NCI-H2171 (cell line): Measurements from ENCODE around the gene RRP8.

Experiments
- DNase-seq: peaks from one replicate; lab custom pipeline; 2025; lab: John Stamatoyannopoulos, UW

Gene RRP8

DNA sequence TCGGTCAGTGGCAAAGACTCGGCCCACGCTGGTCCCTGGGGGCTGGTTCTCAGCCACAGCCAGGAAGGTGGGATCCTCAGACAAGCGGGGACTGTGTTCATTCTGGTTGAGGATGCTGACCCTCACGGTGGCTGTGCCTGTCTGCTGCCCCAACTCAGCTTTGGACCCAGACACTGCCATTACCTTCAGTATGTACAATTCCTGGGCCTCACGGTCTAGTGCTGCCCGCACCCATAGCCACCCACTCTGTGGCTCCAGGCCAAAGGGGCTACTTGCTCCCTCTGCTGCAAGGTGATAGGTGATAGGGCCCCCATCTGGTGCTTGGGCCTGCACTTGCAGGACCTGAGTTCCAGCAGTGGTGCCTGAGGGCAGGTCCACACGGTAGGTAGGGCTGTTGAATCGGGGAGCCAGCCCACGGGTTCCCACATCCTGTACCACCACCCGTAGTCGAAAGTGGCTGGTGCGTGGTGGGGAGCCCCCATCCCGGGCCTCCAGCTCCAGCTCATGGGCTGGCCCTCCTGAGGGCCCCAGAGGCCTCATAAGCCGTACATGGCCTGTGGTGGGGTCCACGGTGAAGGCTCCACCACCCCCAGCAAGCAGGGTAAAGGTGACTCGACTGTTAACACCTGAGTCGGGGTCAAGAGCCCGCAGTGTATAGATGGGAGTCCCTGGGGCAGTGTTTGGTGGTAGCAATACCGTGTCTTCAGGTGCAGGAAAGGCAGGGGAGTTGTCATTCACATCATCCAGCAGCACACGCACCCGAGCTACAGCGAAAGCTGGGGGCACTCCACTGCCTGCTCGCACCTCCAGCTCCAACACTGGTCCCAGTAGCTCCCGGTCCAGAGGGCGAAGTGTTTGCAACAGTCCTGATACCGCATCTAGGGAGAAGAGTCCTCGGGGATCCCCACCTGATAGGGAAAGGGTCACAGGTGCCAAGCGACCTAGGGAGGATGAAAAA, 29.0 kb upstream of the RRP8 start:
- no peak for DNase-seq

DNA sequence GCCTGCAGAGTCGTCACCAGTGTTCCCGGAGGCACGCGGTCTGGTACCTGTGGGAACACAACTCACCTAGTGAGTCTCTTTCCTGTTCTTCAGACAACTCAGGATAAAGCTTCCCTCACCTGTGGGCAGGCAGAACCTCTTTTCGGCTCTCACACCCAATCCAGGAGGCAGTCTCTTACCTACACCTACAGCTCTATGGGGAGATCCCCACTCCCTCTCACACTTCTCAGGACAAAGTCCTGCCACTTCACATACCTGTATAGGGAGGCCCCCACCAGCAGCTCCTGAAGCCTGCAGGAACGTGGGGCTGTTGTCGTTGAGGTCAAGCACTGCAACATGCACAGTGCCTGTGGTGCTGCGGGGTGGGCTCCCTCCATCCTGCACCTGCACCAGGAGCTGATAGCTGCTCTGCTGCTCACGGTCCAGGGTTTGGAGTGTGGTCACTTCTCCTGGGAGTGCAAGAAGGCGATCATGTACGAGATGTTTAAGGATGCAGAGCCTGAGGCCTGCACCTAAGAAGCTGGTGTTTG, 28.0 kb upstream of the RRP8 start:
- no peak for DNase-seq

- DNase-seq, result no peak
Observed at GRCh38 chr11:6630632-6631291, 27.3 kb upstream of the RRP8 start.

DNA sequence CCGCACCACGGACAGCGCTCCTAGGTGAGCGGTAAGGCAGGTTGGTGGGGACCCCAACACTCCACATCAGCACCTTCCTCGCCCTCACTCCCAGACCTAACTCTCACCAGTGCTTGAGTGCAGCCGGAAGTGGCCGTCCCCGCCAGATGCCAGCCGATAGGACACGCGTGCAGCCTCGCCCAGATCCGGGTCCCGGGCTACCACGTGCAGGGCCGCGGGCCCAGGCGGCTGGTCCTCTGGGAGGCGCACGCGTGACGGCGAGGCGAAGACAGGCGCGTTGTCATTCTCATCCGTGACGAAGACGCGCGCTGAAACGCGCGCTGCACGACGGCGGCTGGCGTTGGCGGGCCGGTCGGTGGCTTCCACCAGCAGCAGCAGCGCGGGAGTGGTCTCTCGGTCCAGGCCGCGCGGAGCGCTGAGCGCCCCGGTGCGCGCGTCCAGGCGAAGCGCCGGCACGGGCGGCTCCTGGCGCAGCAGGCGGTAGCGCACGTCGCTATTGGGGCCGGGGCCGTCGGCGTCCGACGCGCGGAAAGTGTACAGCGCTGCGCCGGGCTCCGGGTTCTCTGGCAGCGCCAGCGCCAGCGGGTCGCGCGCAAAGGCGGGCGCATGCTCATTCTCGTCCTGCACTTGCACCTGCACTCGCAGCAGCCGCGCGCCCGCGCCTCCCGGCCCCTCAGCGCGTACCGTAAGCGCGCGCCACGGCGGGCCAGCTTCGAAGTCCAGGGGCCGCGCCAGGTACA, 26.6 kb upstream of the RRP8 start:
- peak; percentile 41 for DNase-seq

DNA sequence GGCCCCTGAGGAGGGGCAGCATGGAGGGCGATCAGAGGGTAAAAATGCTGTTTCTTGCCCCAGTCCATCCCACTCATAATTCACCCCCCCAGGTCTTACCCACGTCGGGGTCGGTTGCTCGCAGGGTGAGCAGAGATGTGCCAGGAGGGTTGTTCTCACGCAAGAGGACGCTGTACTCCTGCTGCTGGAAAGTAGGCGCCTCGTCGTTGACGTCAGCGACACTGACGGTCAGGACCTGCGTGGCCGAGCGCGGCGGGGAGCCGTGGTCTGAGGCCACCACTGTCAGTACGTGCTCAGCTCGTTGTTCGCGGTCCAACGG, 26.1 kb upstream of the RRP8 start:
- DNase-seq, result no peak

DNA sequence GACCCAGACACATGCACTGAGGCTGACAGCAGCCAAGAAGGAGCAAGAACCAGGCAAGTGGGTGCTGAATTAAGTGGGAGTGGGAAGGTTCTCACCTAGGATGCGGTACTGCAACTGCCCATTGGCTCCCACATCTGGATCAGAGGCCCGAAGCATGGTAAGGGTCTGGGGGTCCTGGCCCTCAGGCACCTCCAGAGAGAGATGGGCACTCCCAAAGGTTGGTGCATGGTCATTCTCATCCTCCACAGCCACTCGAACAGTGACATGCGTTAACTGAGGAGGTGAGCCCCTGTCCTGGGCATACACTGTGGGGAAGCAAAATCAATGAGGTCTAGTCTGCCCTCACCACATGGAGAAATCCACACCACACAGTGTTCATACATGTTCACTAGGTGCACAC, 25.1 kb upstream of the RRP8 start:
- no peak for DNase-seq

- no peak for DNase-seq
Observed at GRCh38 chr11:6627762-6628241, 24.4 kb upstream of the RRP8 start.

DNA sequence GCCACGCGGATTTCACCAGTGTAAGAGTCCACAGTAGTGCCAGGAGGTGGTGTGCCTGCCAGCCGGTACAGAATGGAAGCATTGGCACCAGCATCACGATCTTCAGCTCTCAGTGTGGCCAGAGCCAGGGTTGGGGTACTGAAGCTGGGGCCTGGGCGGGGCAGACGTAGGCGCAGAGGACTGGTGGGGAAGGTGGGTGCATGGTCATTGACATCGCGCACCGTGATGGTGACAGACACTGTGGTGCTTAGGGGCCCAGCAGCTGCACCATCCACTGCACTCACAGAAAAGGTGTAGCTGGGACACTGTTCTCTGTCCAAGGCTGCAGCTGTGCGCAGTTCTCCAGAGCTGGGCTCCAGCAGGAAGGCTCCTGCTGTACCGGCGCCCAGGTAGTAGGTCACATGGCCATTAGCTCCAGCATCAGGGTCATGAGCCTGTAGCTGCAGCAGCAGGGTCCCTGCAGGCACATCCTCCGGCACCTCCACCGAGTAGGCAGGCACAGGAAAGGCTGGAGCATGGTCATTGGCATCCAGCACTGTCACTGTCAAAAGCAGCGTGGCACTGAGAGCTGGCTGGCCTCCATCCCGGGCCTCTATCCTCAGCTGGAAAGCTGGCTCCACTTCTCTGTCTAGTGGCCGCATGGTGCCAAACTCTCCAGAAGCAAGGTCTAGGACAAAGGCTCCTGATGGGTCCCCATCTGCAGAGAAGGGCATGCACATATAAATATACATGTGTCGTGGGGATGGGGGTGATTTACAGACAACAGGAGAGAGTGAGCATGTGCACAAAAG, 23.8 kb upstream of the RRP8 start:
- no peak for DNase-seq

DNA sequence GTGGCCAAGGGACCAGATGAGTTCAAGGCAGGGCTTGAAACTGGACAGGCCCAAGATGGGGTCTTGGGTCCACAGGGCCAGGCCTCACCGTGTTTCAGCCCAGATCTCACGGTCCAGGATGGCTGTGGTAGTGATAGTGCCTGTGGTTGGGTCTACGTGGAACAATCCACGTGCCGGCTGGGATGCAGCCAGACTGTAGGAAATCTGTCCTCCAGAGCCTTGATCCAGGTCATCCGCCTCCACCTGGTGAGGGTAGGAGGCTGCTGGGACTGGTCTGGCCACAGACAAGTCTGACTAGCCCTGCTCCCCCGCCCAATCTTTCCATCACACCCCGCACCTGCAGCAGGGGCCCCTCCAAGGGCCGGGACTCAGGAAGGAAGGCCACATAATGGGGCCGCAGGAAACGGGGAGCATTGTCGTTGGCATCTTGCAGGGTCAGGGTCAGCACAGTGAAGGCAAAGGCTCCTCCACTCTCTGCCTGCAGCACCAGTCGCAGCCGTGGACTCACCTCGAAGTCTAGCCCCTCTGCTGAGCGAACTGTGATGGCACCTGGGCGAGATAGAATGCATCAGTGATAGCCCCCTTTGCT, 22.5 kb upstream of the RRP8 start:
- DNase-seq, result no peak

GRCh38 chr11:6625156-6625831, 21.9 kb upstream of the RRP8 start:
- DNase-seq, result no peak

- no peak for DNase-seq
Observed at GRCh38 chr11:6623391-6624363, 20.3 kb upstream of the RRP8 start.

GRCh38 chr11:6622261-6623171, 19.1 kb upstream of the RRP8 start:
- no peak for DNase-seq

GRCh38 chr11:6621711-6622211, 18.3 kb upstream of the RRP8 start:
- DNase-seq, result no peak

DNA sequence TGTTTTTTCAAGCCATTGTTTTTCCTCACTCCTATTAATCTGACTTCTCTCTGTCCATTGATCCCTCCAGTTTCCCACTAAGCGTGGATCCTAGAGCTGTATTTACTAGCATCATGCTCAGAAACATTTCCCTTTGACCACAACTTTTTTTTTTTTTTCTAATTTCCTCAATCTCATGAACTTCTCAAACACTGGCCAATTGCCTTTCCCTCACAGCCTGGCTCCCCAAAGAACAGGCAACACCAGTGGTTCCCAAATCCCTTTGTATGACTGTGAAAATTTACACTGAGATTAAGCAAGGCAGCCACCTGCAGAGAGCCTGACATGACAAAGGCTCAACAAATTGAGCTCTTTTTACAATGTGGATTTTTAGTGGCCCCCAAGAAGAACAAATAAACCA, 17.2 kb upstream of the RRP8 start:
- DNase-seq, result no peak

GRCh38 chr11:6619004-6619745, 15.8 kb upstream of the RRP8 start, which contains the start of gene TPP1:
Gene TPP1 (minus strand): TSS chr11:6619422. CDS start chr11:6619400, 22 bp downstream.
- peak; percentile 69 for DNase-seq

DNA sequence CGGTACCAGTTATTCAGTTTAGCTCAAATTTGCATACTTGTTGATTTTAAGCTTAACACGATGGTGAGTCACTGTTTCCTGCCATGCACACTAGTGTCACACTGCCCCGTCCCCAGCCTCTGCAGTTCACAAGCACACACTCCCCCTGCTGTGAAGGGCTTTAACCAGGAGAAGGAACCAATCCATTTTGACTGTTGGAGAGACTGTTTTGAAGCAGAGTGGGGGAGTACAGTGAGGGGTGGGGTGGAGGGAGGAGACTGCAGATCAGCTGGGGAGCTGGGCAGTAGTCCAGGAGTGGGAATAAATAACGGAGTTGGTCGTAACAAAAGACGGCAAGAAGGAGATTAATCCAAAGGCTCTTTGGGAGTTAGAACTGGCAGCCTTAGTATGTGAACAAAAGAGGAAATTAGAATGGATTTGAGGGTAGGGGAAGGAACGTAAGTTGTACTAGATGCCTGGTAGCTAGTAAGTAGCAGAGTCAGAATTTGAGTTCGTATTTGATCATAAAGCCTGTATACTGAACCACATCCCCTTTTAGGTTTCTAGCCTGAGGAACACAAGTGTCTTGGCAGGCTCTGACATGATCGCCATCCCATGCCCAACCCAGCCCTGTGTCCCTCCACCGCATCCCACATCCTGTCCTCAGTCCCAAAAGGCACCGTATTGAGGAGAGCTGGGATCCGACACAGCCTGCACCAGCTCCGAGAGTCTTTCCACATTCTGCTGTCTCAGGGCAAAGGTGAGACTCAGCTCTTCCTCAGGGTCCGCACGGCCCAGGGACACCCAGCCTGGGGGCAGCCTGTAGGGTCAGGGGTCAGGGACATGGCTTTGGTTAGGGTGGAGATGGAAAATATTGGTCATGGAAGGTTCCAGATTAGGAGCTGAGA, 14.9 kb upstream of the RRP8 start:
- DNase-seq, result no peak
